Caco-2 (cell line): ENCODE measurements around the gene ZCCHC3. TPM values are rescaled to one million over a fixed set of nuclear protein-coding genes. Genes with fewer than 3 reads are reported as not detected.

Experiments
- BruUV-seq: library from RNA; stranded (reverse); fragments of 400-500 nt; replicated peaks from 2 replicates; lab custom pipeline; 2021; lab: Mats Ljungman, UMichigan
- CTCF ChIA-PET: fragments of 300-600 bp; sonication (Branson Sonifier 250); formaldehyde crosslinking; loops from one replicate; lab custom pipeline; 2022; ENCODE audit warnings: antibody characterized with exemption; lab: Charles Lee
- POLR2A ChIA-PET: fragments of 300-600 bp; sonication (Branson Sonifier 250); formaldehyde crosslinking; loops from one replicate; lab custom pipeline; 2022; ENCODE audit warnings: antibody characterized with exemption; lab: Charles Lee
- DNase-seq, 2 experiments: peaks; one replicate each; pipeline versions ENCODE4 v3.0.0 to v3.0.0-alpha.2; 2020 to 2022
- H3K27me3 ChIP-seq: replicated peaks from 2 replicates; pipeline ENCODE4 v1.6.0; 2011; ENCODE audit warnings: low read length; ENCODE audit not compliant: control insufficient read depth, insufficient read depth
- H3K36me3 ChIP-seq: 2 replicates; pipeline ENCODE4 v1.5.1; 2011; ENCODE audit warnings: low read length; ENCODE audit not compliant: control insufficient read depth, insufficient read depth
- H3K4me1 ChIP-seq: fragments of 250-450 bp; sonication (Bioruptor Pico); 2 replicates; pipeline ENCODE4 v1.5.1; 2020; ENCODE audit warnings: mild to moderate bottlenecking
- H3K4me3 ChIP-seq: 2 replicates; pipeline ENCODE4 v1.5.1; 2011; ENCODE audit warnings: low read depth, mild to moderate bottlenecking, control low read depth, low read length
- H3K9me3 ChIP-seq: fragments of 250-450 bp; sonication (Bioruptor Pico); 2 replicates; pipeline ENCODE4 v1.5.1; 2020; ENCODE audit warnings: mild to moderate bottlenecking, moderate library complexity
- H3K27ac Mint-ChIP-seq: one replicate; pipeline ENCODE4 v1.8.0; 2022; ENCODE audit warnings: mixed read lengths; ENCODE audit not compliant: unreplicated experiment
- H3K27me3 Mint-ChIP-seq: one replicate; pipeline ENCODE4 v1.8.0; 2022; ENCODE audit warnings: mixed read lengths; ENCODE audit not compliant: insufficient read depth, unreplicated experiment
- H3K36me3 Mint-ChIP-seq: one replicate; pipeline ENCODE4 v1.8.0; 2022; ENCODE audit warnings: mild to moderate bottlenecking, mixed read lengths; ENCODE audit not compliant: insufficient read depth, unreplicated experiment
- H3K4me1 Mint-ChIP-seq: one replicate; pipeline ENCODE4 v1.8.0; 2022; ENCODE audit warnings: low read depth, mixed read lengths; ENCODE audit not compliant: unreplicated experiment
- H3K4me3 Mint-ChIP-seq: one replicate; pipeline ENCODE4 v1.8.0; 2022; ENCODE audit warnings: mild to moderate bottlenecking, moderate library complexity, mixed read lengths; ENCODE audit not compliant: unreplicated experiment
- H3K9me3 Mint-ChIP-seq: one replicate; pipeline ENCODE4 v1.8.0; 2022; ENCODE audit warnings: mixed read lengths; ENCODE audit not compliant: unreplicated experiment
- CTCF ChIP-seq, 2 experiments: fragments of 200-600 bp in 1 of 2; IDR thresholded peaks; 1 replicate in 1 of 2; 2 replicates in 1 of 2; pipeline versions ENCODE4 v1.5.1 to v1.8.0; 2011 to 2022; ENCODE audit warnings: antibody characterized with exemption in 1 of 2, control low read depth in 1 of 2, inconsistent platforms in 1 of 2, low read depth in 1 of 2, low read length in 1 of 2, mild to moderate bottlenecking in 1 of 2, moderate library complexity in 1 of 2; ENCODE audit not compliant: insufficient read depth in 1 of 2, severe bottlenecking in 1 of 2, unreplicated experiment in 1 of 2
- intact Hi-C: fragments of 100-400 bp; cut with micrococcal nuclease; formaldehyde crosslinking; loops from one replicate; pipeline ENCODE4 v1.10.0; 2022; ENCODE audit not compliant: unreplicated experiment
- total RNA-seq: library from RNA; stranded (reverse); gene quantifications from 2 replicates; pipeline ENCODE4 v1.2.3, GENCODE V29; 2022

Gene ZCCHC3
- total RNA-seq, 1 experiment from 2014 or later: 37.2 TPM

GRCh38 chr20:346640-347316, 49.4 kb downstream of the ZCCHC3 start, which contains the start of gene NRSN2:
NRSN2 (plus strand) TSS chr20:347111; CDS start chr20:349644, 2,533 bp downstream.
- peak; percentile 69 to 83 for DNase-seq
- intact Hi-C loops: loop anchor here (1.0 kb wide), 2 partner anchors 19 to 197 kb away; partner anchors contain the start of gene CSNK2A1
- Mint-ChIP-seq H3K4me3 (peak within 1 kb of the TSS; percentile 98), H3K27me3 (no peaks in the 10 kb centered on the region), H3K4me1 (peaks cover 19% of the 10 kb centered on the region), H3K27ac (peak within 1 kb of the TSS; percentile 97), H3K9me3 (no peaks in the 10 kb centered on the region), H3K36me3 (peaks cover 24% of the 10 kb centered on the region)
- ChIA-PET CTCF (interaction anchor here (1.0 to 2.9 kb wide), 4 partner anchors 16 to 85 kb away, joined by 4 to 24 read pairs (median 11); partner anchors contain the start of gene TRIB3), POLR2A (interaction anchor here (0.5 to 2.1 kb wide), 14 partner anchors 9 to 353 kb away, joined by 3 to 20 read pairs (median 6); partner anchors contain the start of genes CSNK2A1, SOX12, TBC1D20 and TRIB3)
- H3K9me3 ChIP-seq: no peaks in the 10 kb centered on the region
- peaks cover 16% of the 10 kb centered on the region for H3K4me1 ChIP-seq
- H3K4me3 ChIP-seq: peak within 1 kb of the TSS; percentile 96
- no peaks in the 10 kb centered on the region for H3K27me3 ChIP-seq
- BruUV-seq: no TSS peak
- peaks cover 1% of the 10 kb centered on the region; the same call in 1 of the 2 replicates for H3K36me3 ChIP-seq
- no peak for TF ChIP-seq CTCF (IDR thresholded peaks at IDR 0.05; ENCODE audit: insufficient read depth in 1 of 2, low read depth in 1 of 2, low read length in 1 of 2, severe bottlenecking in 1 of 2, unreplicated experiment in 1 of 2)

- no peak for DNase-seq
- H3K36me3 ChIP-seq: peaks cover 1% of the 10 kb centered on the region; the same call in 1 of the 2 replicates
- peaks cover 16% of the 10 kb centered on the region for H3K4me1 ChIP-seq
Measured at GRCh38 chr20:347317-347639, 49.9 kb downstream of the ZCCHC3 start.

More at GRCh38 chr20:347317-347639, 49.9 kb downstream of the ZCCHC3 start:
- no peak for TF ChIP-seq CTCF (IDR thresholded peaks at IDR 0.05; ENCODE audit: insufficient read depth in 1 of 2, low read depth in 1 of 2, low read length in 1 of 2, severe bottlenecking in 1 of 2, unreplicated experiment in 1 of 2)
- ChIA-PET CTCF (interaction anchor here (1.0 to 2.9 kb wide), 5 partner anchors 17 to 84 kb away, joined by 4 to 24 read pairs (median 4); partner anchors contain the start of gene TRIB3), POLR2A (interaction anchor here (0.6 to 2.1 kb wide), 14 partner anchors 9 to 196 kb away, joined by 3 to 20 read pairs (median 6); partner anchors contain the start of genes CSNK2A1, SOX12, TBC1D20 and TRIB3)
- TSS peak; percentile 25 for BruUV-seq
- no peaks in the 10 kb centered on the region for H3K9me3 ChIP-seq
- Mint-ChIP-seq H3K27me3 (no peaks in the 10 kb centered on the region), H3K9me3 (no peaks in the 10 kb centered on the region), H3K4me1 (peaks cover 19% of the 10 kb centered on the region), H3K36me3 (peaks cover 24% of the 10 kb centered on the region), H3K27ac (peak overlapping the region; percentile 97), H3K4me3 (peak overlapping the region; percentile 98)
- H3K4me3 ChIP-seq: peak overlapping the region; percentile 96
- intact Hi-C loops: loop anchor here (1.0 kb wide), 2 partner anchors 20 to 196 kb away; partner anchors contain the start of gene CSNK2A1
- no peaks in the 10 kb centered on the region for H3K27me3 ChIP-seq
